Stimulated activated CD4-positive, alpha-beta T cell treated with anti-CD3 and anti-CD28 coated beads, Interleukin-2, amount 100 ng/mL, for 24 hours (primary cell): Measurements from ENCODE around the gene ZBTB42.
A peak's percentile ranks its signal among the peaks of the same experiment; 100 is the strongest.
"Not testable (repeated sequence)": the region's sequence is repeated elsewhere in the genome, so short reads cannot be mapped to it uniquely, and the experiment has no call there.

Experiments
- DNase-seq, 2 donors: peaks; one replicate each; pipeline ENCODE4 v3.0.0-alpha.2; 2020

Gene ZBTB42

GRCh38 chr14:104817930-104818713 lies 17.2 kb downstream of the ZBTB42 start:
- DNase-seq, result no peak

- DNase-seq, result no peak
These were observed 17.8 kb downstream of the ZBTB42 start for GRCh38 chr14:104818714-104819161.

GRCh38 chr14:104819361-104819781 lies 18.5 kb downstream of the ZBTB42 start:
- DNase-seq, result no peak

- DNase-seq, result no peak
These were observed 19.8 kb downstream of the ZBTB42 start for GRCh38 chr14:104820669-104821228.

GRCh38 chr14:104821229-104821945 lies 20.5 kb downstream of the ZBTB42 start:
- DNase-seq, result no peak

GRCh38 chr14:104821971-104822608 lies 21.2 kb downstream of the ZBTB42 start:
- no peak for DNase-seq

- DNase-seq, result no peak
These were observed 22.1 kb downstream of the ZBTB42 start for GRCh38 chr14:104822821-104823615.

- no peak for DNase-seq
These were observed 23.6 kb downstream of the ZBTB42 start for GRCh38 chr14:104824353-104824997.

- peak; percentile 97 to 98 for DNase-seq
These were observed 25.4 kb downstream of the ZBTB42 start for GRCh38 chr14:104826189-104826860.

GRCh38 chr14:104826861-104827176 lies 25.9 kb downstream of the ZBTB42 start:
- no peak for DNase-seq

GRCh38 chr14:104827177-104828055 lies 26.5 kb downstream of the ZBTB42 start:
- peak; percentile 57 to 61 for DNase-seq

- DNase-seq, result no peak
These were observed 29.9 kb downstream of the ZBTB42 start for GRCh38 chr14:104830781-104831180.

- not testable (repeated sequence) for DNase-seq
These were observed 35.5 kb downstream of the ZBTB42 start for GRCh38 chr14:104836171-104836935.

GRCh38 chr14:104841730-104842129 lies 40.8 kb downstream of the ZBTB42 start:
- no peak for DNase-seq

GRCh38 chr14:104843006-104843405 lies 42.1 kb downstream of the ZBTB42 start:
- no peak for DNase-seq

GRCh38 chr14:104843442-104844305 lies 42.8 kb downstream of the ZBTB42 start:
- no peak for DNase-seq

GRCh38 chr14:104844306-104845032 lies 43.6 kb downstream of the ZBTB42 start:
- DNase-seq, result no peak
